ENCODE results near the gene THOC7. TPM values are rescaled to one million over a fixed set of nuclear protein-coding genes. Genes with fewer than 3 reads are reported as not detected.

The THOC7 gene
- total RNA-seq, 4 donors from 2014 or later = 61.4 to 84.4 (median 81.1) TPM

GRCh38 chr3:63905731-63906620 lies 42.4 kb upstream of the THOC7 start:
- H3K4me1 ChIP-seq = peaks cover 0 to 5% (median 0%) of the 10 kb centered on the region in 3 donors
- no peak overlapping the region for H3K27ac ChIP-seq
- ATAC-seq = no peak
- H3K4me3 ChIP-seq = no peak overlapping the region
- H3K36me3 ChIP-seq = peaks cover 0 to 18% of the 10 kb centered on the region in 2 donors
- no peaks in the 10 kb centered on the region for H3K27me3 ChIP-seq
- 80 to 90% methylated on average over 3 to 4 of the region's 4 CpGs for WGBS, 2 donors (ENCODE audit: low coverage in 1 of 2)
- TF ChIP-seq POLR2A (IDR thresholded peaks at IDR 0.05) (no peak), POLR2AphosphoS5 (IDR thresholded peaks at IDR 0.05) (no peak), EP300 (IDR thresholded peaks at IDR 0.05) (no peak), CTCF (IDR thresholded peaks at IDR 0.05) (no peak)
- H3K9me3 ChIP-seq = no peaks in the 10 kb centered on the region

GRCh38 chr3:63900459-63900858 lies 36.9 kb upstream of the THOC7 start:
- TF ChIP-seq POLR2A (IDR thresholded peaks at IDR 0.05) (no peak), EP300 (IDR thresholded peaks at IDR 0.05) (no peak), CTCF (IDR thresholded peaks at IDR 0.05) (no peak), POLR2AphosphoS5 (IDR thresholded peaks at IDR 0.05) (no peak)
- Histone ChIP-seq H3K4me3 (no peak overlapping the region), H3K9me3 (no peaks in the 10 kb centered on the region), H3K4me1 (peaks cover 0 to 15% (median 4%) of the 10 kb centered on the region in 3 donors), H3K27ac (no peak overlapping the region), H3K36me3 (peaks cover 0 to 43% of the 10 kb centered on the region in 2 donors), H3K27me3 (no peaks in the 10 kb centered on the region)
- 35% methylated on average over 2 of the region's 2 CpGs; no CpG with 5 or more reads in 1 of the 2 donors for WGBS, 2 donors (ENCODE audit: low coverage in 1 of 2)
- ATAC-seq = no peak

- H3K27me3 ChIP-seq = no peaks in the 10 kb centered on the region
- H3K36me3 ChIP-seq = peaks cover 0 to 38% of the 10 kb centered on the region in 2 donors
- no peak overlapping the region for H3K4me3 ChIP-seq
- no peak for TF ChIP-seq CTCF (IDR thresholded peaks at IDR 0.05)
- TF ChIP-seq POLR2AphosphoS5 (IDR thresholded peaks at IDR 0.05) = no peak
- no peak for TF ChIP-seq EP300 (IDR thresholded peaks at IDR 0.05)
- no peak for TF ChIP-seq POLR2A (IDR thresholded peaks at IDR 0.05)
- H3K4me1 ChIP-seq = peaks cover 0 to 19% (median 4%) of the 10 kb centered on the region in 3 donors
- H3K27ac ChIP-seq = no peak overlapping the region
- WGBS, 2 donors (ENCODE audit: low coverage in 1 of 2) = 96 to 97% methylated on average over 4 to 5 of the region's 5 CpGs
- ATAC-seq = no peak
- H3K9me3 ChIP-seq = no peaks in the 10 kb centered on the region
These were observed 36.4 kb upstream of the THOC7 start for GRCh38 chr3:63900010-63900409.

- H3K36me3 ChIP-seq = peaks cover 0 to 31% of the 10 kb centered on the region in 2 donors
- no peak for TF ChIP-seq POLR2AphosphoS5 (IDR thresholded peaks at IDR 0.05)
- no peak for TF ChIP-seq CTCF (IDR thresholded peaks at IDR 0.05)
- TF ChIP-seq POLR2A (IDR thresholded peaks at IDR 0.05) = no peak
- TF ChIP-seq EP300 (IDR thresholded peaks at IDR 0.05) = no peak
- H3K27me3 ChIP-seq = no peaks in the 10 kb centered on the region
- no peak overlapping the region for H3K27ac ChIP-seq
- no peaks in the 10 kb centered on the region for H3K9me3 ChIP-seq
- H3K4me3 ChIP-seq = no peak overlapping the region
- WGBS, 2 donors (ENCODE audit: low coverage in 1 of 2) = 88 to 100% methylated on average over 1 of the region's 1 CpG
- peaks cover 0 to 40% (median 4%) of the 10 kb centered on the region in 3 donors for H3K4me1 ChIP-seq
- ATAC-seq = no peak
These were observed 32.9 kb upstream of the THOC7 start for GRCh38 chr3:63896332-63897030.

Data from gastroesophageal sphincter (tissue), 4 donors.